Measurements from ENCODE around the gene NFKB2.

DNA sequence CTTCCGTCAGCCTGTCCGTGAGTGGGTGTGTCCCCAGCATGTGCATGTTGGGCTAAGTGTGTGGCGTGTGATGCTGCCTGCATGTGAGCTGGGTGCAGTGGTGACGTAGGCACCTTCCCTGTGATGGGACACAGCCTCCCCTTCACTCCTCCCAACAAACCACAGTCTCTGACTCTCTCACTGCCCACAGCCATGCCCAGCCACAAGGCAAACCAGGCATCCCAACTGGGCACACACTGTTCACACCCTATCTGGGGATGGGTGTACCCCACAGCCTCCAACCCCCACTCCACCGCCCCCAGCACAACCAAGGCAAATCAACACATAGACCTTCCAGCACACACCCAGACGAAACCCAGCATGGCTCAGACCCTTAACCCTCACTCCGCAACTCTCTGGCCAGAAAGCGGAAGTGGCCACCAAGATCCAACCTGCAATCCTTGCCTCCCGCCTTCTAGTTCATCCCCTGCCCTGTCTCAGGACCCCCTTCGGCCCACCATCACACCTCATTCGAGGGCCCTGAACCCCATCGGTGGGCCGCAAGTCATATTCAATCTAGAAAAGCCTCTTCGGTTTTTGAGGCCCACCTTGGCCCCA is 12.7 kb downstream of the NFKB2 start:
- TF ChIP-seq, protein P1, sequence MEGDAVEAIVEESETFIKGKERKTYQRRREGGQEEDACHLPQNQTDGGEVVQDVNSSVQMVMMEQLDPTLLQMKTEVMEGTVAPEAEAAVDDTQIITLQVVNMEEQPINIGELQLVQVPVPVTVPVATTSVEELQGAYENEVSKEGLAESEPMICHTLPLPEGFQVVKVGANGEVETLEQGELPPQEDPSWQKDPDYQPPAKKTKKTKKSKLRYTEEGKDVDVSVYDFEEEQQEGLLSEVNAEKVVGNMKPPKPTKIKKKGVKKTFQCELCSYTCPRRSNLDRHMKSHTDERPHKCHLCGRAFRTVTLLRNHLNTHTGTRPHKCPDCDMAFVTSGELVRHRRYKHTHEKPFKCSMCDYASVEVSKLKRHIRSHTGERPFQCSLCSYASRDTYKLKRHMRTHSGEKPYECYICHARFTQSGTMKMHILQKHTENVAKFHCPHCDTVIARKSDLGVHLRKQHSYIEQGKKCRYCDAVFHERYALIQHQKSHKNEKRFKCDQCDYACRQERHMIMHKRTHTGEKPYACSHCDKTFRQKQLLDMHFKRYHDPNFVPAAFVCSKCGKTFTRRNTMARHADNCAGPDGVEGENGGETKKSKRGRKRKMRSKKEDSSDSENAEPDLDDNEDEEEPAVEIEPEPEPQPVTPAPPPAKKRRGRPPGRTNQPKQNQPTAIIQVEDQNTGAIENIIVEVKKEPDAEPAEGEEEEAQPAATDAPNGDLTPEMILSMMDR (IDR thresholded peaks at IDR 0.05; ENCODE audit: insufficient read depth, low read length) = no peak
- TF ChIP-seq POLR2AphosphoS5 (IDR thresholded peaks at IDR 0.05; ENCODE audit: low read depth) = no peak

Measured in HL-60 (cell line).